Nephron (organoid): Measurements from ENCODE around the gene WWOX.

ENCODE experiments used
- H3K27ac Mint-ChIP-seq, 3 experiments: 2 replicates each; pipeline ENCODE4 v1.8.0; 2020; ENCODE audit warnings: mixed read lengths in 3 of 3, mild to moderate bottlenecking in 2 of 3, moderate library complexity in 1 of 3
- H3K27me3 Mint-ChIP-seq: 2 replicates; pipeline ENCODE4 v1.8.0; 2021; ENCODE audit warnings: low read depth, mild to moderate bottlenecking, moderate library complexity, mixed read lengths
- H3K36me3 Mint-ChIP-seq: 2 replicates; pipeline ENCODE4 v1.8.0; 2020; ENCODE audit warnings: low read depth, mixed read lengths
- H3K4me1 Mint-ChIP-seq: 2 replicates; pipeline ENCODE4 v1.8.0; 2020; ENCODE audit warnings: mixed read lengths
- H3K4me3 Mint-ChIP-seq, 3 experiments: 2 replicates each; pipeline ENCODE4 v1.8.0; 2020; ENCODE audit warnings: mild to moderate bottlenecking in 3 of 3, mixed read lengths in 3 of 3, moderate library complexity in 2 of 3
- H3K9me3 Mint-ChIP-seq: 2 replicates; pipeline ENCODE4 v1.8.0; 2020; ENCODE audit warnings: mixed read lengths
- TF ChIP-seq, protein P1 (sequence below), 3 experiments: fragments of 200-600 bp; sonication (generic); IDR thresholded peaks; one replicate each; pipeline ENCODE4 v1.5.0; 2021; ENCODE audit warnings: antibody characterized with exemption in 3 of 3; ENCODE audit not compliant: unreplicated experiment in 3 of 3

Gene WWOX

DNA sequence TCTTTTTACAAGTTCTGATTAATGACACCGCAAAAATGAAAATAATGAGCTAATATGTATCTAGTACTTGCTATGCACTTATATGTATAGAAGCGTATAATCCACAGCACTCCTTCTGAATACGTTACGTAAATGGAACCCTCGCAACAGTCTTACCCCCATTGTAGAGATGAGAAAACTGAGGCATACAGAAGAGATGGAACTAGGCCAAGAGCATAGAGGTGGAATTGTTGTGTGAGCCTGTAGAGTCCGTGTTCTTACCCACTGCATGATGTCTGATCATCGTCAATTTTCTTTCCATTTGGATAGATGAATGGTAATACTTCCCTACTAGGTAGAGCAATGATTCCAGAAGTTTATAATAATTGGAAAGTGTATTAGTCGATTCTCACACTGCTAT, 394.1 kb downstream of the WWOX start:
- H3K9me3 Mint-ChIP-seq: peaks cover 10% of the 10 kb centered on the region
- TF ChIP-seq, protein P1, sequence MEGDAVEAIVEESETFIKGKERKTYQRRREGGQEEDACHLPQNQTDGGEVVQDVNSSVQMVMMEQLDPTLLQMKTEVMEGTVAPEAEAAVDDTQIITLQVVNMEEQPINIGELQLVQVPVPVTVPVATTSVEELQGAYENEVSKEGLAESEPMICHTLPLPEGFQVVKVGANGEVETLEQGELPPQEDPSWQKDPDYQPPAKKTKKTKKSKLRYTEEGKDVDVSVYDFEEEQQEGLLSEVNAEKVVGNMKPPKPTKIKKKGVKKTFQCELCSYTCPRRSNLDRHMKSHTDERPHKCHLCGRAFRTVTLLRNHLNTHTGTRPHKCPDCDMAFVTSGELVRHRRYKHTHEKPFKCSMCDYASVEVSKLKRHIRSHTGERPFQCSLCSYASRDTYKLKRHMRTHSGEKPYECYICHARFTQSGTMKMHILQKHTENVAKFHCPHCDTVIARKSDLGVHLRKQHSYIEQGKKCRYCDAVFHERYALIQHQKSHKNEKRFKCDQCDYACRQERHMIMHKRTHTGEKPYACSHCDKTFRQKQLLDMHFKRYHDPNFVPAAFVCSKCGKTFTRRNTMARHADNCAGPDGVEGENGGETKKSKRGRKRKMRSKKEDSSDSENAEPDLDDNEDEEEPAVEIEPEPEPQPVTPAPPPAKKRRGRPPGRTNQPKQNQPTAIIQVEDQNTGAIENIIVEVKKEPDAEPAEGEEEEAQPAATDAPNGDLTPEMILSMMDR (IDR thresholded peaks at IDR 0.05; ENCODE audit: unreplicated experiment in 3 of 3): no peak
- peaks cover 15% of the 10 kb centered on the region for H3K4me1 Mint-ChIP-seq
- H3K4me3 Mint-ChIP-seq: no peak overlapping the region
- H3K36me3 Mint-ChIP-seq: peaks cover 15% of the 10 kb centered on the region
- no peak overlapping the region for H3K27ac Mint-ChIP-seq
- H3K27me3 Mint-ChIP-seq: peaks cover 12% of the 10 kb centered on the region

- Mint-ChIP-seq H3K27me3 (peaks cover 12% of the 10 kb centered on the region), H3K4me1 (peaks cover 13% of the 10 kb centered on the region), H3K9me3 (peaks cover 10% of the 10 kb centered on the region), H3K36me3 (peaks cover 15% of the 10 kb centered on the region), H3K4me3 (no peak overlapping the region), H3K27ac (no peak overlapping the region)
- TF ChIP-seq, protein P1 (IDR thresholded peaks at IDR 0.05; ENCODE audit: unreplicated experiment in 3 of 3): no peak
These were observed 394.7 kb downstream of the WWOX start for GRCh38 chr16:78494105-78494504.

DNA sequence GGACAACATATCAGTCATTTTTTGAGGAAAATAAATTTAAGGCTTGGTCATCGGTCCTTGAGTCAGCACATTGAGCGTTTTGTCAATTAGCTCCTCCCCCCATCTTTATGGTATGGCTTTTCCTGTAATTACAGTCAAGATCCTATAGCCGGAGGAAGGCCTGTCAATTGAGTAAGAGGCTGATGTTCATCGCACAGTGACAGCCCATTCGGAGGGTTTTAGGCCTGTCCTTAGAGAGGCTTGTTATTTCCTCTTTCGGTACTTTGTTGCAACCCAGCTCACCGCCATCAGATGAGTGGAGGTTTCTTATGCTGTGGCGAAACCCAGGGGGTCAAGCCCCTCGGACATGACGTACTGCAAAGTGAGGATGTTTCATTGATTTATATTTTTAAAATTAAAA, 395.2 kb downstream of the WWOX start:
- Mint-ChIP-seq H3K4me3 (no peak overlapping the region), H3K4me1 (peaks cover 11% of the 10 kb centered on the region), H3K27me3 (peaks cover 12% of the 10 kb centered on the region), H3K9me3 (peaks cover 10% of the 10 kb centered on the region), H3K36me3 (peaks cover 15% of the 10 kb centered on the region), H3K27ac (no peak overlapping the region)
- TF ChIP-seq, protein P1 (IDR thresholded peaks at IDR 0.05; ENCODE audit: unreplicated experiment in 3 of 3): no peak

GRCh38 chr16:78496189-78496588, 396.7 kb downstream of the WWOX start:
- Mint-ChIP-seq H3K9me3 (peaks cover 10% of the 10 kb centered on the region), H3K36me3 (peaks cover 15% of the 10 kb centered on the region), H3K4me3 (no peak overlapping the region), H3K4me1 (peaks cover 24% of the 10 kb centered on the region), H3K27ac (no peak overlapping the region), H3K27me3 (peaks cover 7% of the 10 kb centered on the region)
- TF ChIP-seq, protein P1 (IDR thresholded peaks at IDR 0.05; ENCODE audit: unreplicated experiment in 3 of 3): no peak

GRCh38 chr16:78499399-78499798, 399.9 kb downstream of the WWOX start:
- peaks cover 15% of the 10 kb centered on the region for H3K36me3 Mint-ChIP-seq
- H3K4me1 Mint-ChIP-seq: peaks cover 43% of the 10 kb centered on the region
- H3K4me3 Mint-ChIP-seq: no peak overlapping the region
- peaks cover 15% of the 10 kb centered on the region for H3K27me3 Mint-ChIP-seq
- H3K27ac Mint-ChIP-seq: peak overlapping the region in 2 of 3 experiments; percentile 19
- H3K9me3 Mint-ChIP-seq: peaks cover 10% of the 10 kb centered on the region
- TF ChIP-seq, protein P1 (IDR thresholded peaks at IDR 0.05; ENCODE audit: unreplicated experiment in 3 of 3): no peak

- Mint-ChIP-seq H3K27me3 (peaks cover 15% of the 10 kb centered on the region), H3K27ac (peak overlapping the region in 2 of 3 experiments; percentile 24 to 72), H3K4me1 (peaks cover 57% of the 10 kb centered on the region), H3K36me3 (peaks cover 15% of the 10 kb centered on the region), H3K4me3 (no peak overlapping the region), H3K9me3 (peaks cover 10% of the 10 kb centered on the region)
- TF ChIP-seq, protein P1 (IDR thresholded peaks at IDR 0.05; ENCODE audit: unreplicated experiment in 3 of 3): no peak
These were observed 401.3 kb downstream of the WWOX start for GRCh38 chr16:78500659-78501270.
